ELF-1 (cell line): ENCODE data around the gene IGF2BP2.

Experiments
- DNase-seq: peaks from one replicate; pipeline ENCODE4 v3.0.0-alpha.2; 2016; ENCODE audit warnings: low read depth, low spot score

Gene IGF2BP2

GRCh38 chr3:185766329-185767001 lies 58.4 kb downstream of the IGF2BP2 start:
- DNase-seq = no peak

GRCh38 chr3:185764980-185765370 lies 59.9 kb downstream of the IGF2BP2 start:
- DNase-seq = no peak

DNA sequence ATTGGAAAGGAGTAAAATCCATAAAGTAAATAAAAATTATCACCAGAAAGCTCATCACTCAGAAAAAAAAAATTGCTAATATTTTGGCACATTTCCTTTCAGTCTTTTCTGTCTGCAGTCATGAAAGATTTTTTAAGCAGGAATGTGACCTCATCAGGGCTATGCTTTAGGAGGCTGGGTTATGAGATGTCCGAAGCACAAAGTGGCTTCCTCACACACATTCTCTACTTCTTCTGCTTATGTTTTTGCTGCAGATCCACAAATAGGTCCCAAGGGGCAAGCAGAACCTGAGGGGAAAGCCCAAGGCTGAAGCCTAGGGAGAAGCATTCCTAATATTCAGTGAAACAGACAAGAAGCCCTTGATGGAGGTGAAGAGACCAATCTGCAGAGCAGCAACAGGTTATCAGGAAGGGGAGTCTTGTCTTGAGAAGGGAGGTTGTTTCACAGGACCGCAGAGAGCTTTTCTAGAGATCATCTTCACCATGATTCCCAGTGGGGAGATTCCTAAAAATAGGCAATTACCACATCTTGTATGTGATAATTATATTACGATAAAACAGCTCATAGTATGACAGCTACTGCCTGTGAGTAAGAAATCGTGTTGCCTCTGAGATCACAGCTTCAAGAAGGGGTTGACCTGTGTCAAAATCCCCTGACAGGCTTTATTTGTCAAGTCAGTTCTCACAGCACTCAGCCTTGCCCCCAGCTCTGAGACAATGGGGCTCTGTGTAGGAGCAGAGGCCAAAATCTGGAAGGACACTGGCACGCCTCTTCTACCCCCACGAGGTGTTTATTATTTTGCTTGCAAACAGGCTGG lies 60.5 kb downstream of the IGF2BP2 start:
- no peak for DNase-seq

GRCh38 chr3:185763347-185764005 lies 61.4 kb downstream of the IGF2BP2 start:
- no peak for DNase-seq

- no peak for DNase-seq
Observed at GRCh38 chr3:185760550-185760949, 64.3 kb downstream of the IGF2BP2 start.

- DNase-seq = no peak
Observed at GRCh38 chr3:185760088-185760487, 64.8 kb downstream of the IGF2BP2 start.

DNA sequence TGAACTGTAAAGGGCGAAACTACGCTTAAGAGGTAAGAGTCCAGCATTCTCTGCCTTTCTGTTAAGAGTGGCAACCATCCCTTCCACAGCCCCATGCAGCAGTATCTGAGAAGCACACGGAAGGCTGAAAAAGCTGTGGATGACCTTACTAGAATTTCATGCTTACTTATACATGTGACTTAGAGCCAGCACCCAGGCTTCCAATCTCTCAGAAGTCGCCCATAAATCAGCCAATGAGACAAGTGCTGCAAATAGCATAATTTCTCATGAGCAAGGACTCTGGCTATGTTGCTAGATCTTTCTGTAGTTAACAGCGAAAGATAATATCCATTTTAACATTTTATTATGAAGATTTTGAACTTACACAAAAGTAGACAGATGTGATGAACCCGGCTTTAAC lies 65.3 kb downstream of the IGF2BP2 start:
- DNase-seq = no peak

DNA sequence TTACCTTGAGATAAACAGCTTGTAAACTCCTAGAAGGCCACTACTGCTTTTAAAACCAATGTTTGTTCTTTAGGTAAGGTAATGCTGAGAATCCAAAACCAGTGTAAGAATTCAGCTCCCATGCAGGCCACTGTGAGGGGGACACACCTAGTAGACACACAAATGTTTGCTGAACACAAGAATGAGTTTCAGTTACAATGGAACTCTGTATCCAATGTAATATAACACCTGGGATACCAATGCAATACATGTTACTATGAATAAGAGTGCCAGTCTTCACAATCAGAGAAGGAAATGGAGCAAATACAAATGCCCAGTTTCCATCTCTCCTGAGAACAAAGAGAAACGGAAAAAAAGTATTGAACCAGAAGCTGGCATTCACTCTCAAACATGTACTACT lies 65.9 kb downstream of the IGF2BP2 start:
- DNase-seq = no peak

DNA sequence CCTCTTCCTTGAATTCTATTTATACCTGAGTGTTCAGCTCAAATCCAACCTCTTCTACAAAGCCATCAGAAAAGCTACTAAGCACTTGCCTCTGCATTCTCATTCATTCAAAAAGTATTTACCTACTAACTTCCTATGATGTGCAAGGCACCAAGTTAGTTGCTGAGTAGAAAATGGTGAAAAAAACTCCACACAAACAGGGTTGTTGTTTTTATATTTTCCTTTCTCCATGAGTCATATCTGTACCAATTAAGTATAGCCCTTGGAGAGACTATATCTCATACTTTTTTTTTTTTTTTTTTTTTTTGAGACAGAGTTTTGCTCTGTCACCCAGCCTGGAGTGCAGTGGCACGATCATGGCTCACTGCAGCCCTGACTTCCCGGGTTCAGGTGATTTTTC lies 67.7 kb downstream of the IGF2BP2 start:
- no peak for DNase-seq

- DNase-seq = no peak
Observed at GRCh38 chr3:185756477-185756876, 68.4 kb downstream of the IGF2BP2 start.

DNA sequence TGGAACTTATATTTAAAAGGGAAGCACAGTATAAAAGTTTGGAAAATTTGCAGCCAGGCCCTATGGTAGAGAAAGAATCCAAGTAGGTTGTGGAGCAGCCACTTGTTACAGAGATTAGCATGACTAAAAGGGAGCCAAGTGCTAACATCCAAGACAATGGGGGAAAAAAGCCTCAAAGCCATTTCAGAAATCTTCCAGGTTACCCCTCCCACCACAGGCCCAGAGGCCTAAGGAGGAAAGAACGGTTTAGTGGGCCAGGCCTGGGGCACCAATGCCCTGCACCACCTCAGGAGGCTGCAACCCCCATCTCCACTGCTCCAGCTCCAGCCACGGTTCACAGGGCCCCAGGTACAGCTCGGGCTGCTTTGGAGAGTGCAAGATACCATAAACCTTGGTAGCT lies 69.9 kb downstream of the IGF2BP2 start:
- DNase-seq = peak; percentile 73

DNA sequence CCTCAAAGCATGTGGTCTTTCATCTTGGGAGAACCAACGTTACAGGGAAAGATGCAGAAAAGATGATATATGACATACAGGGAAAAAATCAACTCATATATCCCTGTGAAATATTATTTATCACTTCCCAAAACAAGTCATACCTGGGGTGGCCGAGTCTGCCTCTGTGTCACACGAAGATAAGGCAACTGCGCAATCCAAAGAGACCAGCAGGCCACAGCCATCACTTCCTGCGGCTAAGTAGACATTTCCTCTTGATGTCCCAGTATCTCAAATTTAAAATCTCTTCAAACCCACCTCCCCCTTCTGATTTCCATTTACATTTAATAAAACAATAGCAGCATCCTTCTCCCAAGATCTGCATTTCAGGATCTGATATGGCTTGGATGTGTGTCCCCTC lies 71.5 kb downstream of the IGF2BP2 start:
- DNase-seq = no peak

DNA sequence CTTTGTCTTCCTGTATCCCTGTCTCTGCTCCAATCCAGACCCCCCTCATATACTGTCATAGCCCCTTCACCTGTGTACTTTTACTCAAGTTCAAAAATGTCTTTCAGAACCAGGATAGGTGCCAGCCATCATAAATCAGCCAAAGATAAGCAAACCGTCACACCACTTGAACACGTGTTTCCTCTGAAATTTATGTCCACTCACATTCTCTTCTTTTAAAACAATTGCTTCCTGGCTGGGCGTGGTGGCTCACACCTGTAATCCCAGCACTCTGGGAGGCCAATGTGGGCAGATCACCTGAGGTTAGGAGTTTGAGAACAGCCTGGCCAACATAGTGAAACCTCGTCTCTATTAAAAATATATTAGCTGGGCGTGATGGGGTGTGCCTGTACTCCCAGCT lies 74.1 kb downstream of the IGF2BP2 start:
- DNase-seq = no peak

DNA sequence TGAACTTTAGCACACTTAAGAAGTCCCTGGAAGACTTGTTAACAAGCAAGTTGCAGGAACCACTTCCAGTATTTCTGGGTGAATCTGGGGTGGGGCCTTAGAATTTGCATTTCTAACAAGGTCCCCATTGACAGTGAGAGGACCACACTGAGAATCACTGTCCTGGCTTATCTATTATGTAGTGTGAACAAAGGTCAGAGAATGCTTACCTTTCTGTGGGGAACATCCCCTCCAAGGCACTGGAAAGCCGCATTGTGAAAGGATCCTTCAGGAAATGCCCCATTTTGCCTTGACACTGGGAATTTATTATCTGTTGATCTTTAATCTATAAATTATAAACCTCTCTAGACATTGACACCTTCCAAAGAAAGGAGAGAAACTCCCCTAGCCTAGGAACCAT lies 74.8 kb downstream of the IGF2BP2 start:
- DNase-seq = no peak

DNA sequence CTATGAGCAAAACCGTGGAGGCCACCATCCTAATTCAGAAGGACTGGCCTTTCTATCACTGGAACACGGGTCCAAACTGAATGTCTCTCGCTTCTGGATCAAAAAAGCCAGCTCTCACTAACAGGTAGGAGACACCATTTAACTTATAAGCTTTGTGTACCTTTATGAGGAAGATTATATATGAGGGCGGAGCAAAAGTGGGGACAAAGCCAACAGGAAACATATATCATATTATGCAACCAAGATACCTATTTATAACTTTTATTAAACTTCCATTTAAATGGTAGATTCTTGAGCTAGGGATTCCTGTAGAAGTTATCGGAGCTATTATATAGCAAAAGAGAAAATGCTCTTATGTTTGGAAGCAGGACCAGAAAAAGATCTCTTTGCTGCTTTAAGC lies 78.4 kb downstream of the IGF2BP2 start:
- no peak for DNase-seq

DNA sequence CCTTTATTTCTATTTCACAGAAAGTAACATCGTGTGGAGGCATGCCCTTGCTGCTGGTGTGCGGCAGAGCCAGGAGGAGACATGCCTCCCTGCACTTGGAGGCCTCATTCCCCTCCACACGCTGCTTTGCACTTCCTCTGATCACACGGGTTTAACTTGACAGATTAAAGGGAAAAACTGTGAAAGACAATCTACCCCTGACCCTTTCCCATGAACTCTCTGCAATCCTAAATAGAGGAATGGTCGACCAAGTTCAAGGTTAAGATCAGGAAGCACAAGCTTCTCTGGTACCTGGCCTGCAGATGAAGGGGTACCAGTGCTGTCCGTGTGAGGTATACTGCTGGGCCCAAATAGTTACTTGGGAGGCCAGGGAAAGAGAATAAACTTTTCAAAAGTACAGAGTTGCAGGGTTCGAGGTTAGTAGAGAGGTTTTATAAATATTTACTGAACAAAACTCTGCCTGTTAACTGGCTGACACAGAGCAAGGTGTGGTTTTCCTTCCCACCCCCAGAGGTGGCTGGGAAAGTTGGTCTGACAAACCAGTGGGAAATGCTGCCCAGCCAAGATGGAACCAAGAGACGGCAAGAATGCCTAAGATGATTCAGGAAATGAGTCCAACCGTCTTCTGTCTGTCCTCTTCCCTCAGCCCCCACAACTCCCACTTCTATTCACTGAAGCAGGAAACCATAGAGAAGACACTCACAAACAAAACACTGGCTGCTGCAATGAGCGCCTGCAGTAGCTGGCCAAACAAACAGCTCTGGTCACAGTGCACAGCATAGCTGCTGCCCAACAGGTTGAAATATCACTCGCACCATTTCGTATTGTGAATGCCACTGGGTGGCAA lies 79.6 kb downstream of the IGF2BP2 start:
- peak; percentile 24 for DNase-seq

GRCh38 chr3:185741586-185741985 lies 83.3 kb downstream of the IGF2BP2 start:
- no peak for DNase-seq

GRCh38 chr3:185740133-185740532 lies 84.7 kb downstream of the IGF2BP2 start:
- no peak for DNase-seq

DNA sequence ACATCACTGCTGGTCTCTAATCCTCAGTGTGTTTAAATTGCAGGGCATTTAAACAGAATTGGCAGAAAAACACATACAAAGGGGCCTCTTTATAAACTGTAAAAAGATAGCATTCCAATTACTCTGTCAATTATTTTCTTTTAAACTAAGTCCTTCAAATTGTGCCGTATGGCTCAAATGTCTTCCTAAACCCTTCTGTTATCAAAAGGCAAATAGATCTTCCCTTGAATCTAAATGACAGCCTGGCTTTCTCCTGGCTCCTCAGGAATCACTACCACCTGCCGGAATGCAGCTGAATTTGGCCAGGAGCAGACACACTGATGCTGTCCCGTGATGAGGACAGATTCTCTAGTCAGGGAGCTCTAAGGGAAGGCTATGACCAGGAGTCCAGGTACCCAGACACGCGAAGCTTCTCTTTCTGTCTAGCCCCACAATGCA lies 85.6 kb downstream of the IGF2BP2 start:
- DNase-seq = peak; percentile 26

DNA sequence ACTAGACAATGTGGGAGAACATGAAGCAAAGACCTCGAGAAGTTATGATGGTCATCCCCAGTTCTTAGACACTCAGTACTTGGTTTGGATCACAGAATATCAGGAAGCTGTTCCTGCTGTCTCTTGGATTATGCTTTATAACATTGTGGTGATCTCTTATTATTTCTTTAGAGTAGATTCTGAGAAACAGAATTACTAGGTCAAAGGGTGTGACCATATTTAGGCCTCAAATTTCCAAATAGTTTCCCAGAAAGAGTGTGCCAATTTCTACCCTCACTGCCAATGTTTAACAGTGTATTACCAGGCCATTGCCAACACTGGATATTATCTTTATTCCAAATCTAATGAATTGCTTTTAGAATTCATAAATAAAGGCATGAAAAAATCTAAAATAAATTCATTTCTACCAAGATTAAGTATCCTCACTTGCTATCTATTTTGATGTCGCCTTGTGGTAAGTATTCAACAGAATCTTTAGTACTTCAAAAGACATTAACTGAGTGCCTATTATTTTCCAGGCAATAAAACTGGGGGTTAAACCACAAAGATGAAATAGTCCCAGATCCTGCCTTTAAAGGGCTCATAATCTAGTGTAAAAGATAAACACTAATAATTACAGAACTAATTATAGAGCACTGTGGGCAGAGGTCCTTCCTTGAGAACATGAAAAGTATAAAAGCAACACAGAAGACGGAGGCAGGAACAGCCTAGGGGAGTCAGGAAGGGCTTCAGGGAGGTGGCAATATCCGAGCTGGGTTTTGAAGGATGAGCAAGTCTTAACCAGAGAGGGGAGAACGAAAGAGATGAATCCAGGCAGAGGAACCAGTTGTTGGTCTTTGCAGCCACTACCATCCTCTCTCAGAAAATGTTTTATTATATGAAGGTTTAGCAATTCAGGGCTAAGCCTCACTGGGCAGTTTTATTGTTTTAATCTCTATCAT lies 86.8 kb downstream of the IGF2BP2 start:
- DNase-seq = no peak

- no peak for DNase-seq
Observed at GRCh38 chr3:185737020-185737419, 87.8 kb downstream of the IGF2BP2 start.
